A549 (cell line): ENCODE results near the gene C16orf54. TPM values are rescaled to one million over a fixed set of nuclear protein-coding genes. Genes with fewer than 3 reads are reported as not detected.
"Not testable (repeated sequence)": the region's sequence is repeated elsewhere in the genome, so short reads cannot be mapped to it uniquely, and the experiment has no call there.

Source experiments
- ATAC-seq, 2 experiments: fragments of 200-7000 bp in 1 of 2; fragments of >200 bp in 1 of 2; cut with Nextera tagmentation in 1 of 2; cut with Tn5 transposase in 1 of 2; 3 replicates each; pipeline versions ENCODE4 v1.8.0 to v1.9.1; 2018 to 2020; ENCODE audit warnings: mild to moderate bottlenecking in 1 of 2, moderate library complexity in 1 of 2
- CTCF ChIA-PET: fragments of 300-600 bp; sonication (Branson Sonifier 250); formaldehyde crosslinking; extraction: SDS; loops from one replicate; lab custom pipeline; 2021; ENCODE audit warnings: antibody characterized with exemption, inconsistent platforms; lab: Yijun Ruan, JAX
- POLR2A ChIA-PET: fragments of 350-600 bp; formaldehyde crosslinking; extraction: SDS; loops from one replicate; lab custom pipeline; 2021; ENCODE audit warnings: antibody characterized with exemption, inconsistent platforms; lab: Yijun Ruan, JAX
- DNase-seq, 2 experiments: peaks; one replicate each; pipeline versions ENCODE4 v3.0.0 to v3.0.0-alpha.2; 2011 to 2016; ENCODE audit warnings: low read depth in 1 of 2, low spot score in 1 of 2
- FAIRE-seq: peaks from 2 replicates; lab custom pipeline; 2011; peaks lifted over from hg19 to GRCh38; lab: Jason Lieb, UNC
- H3K27ac ChIP-seq, 2 experiments: fragments of >200 bp; sonication (Bioruptor Twin); formaldehyde crosslinking; 3 replicates each; pipeline ENCODE4 v1.5.1; 2016 to 2017
- H3K4me1 ChIP-seq: fragments of >200 bp; sonication (Bioruptor Twin); formaldehyde crosslinking; 3 replicates; pipeline ENCODE4 v1.6.1; 2016
- H3K4me2 ChIP-seq: fragments of >200 bp; sonication (Bioruptor Twin); formaldehyde crosslinking; 3 replicates; pipeline ENCODE4 v1.6.1; 2016
- H3K4me3 ChIP-seq: fragments of >200 bp; sonication (Bioruptor Twin); formaldehyde crosslinking; 3 replicates; pipeline ENCODE4 v1.5.1; 2016
- H3K9me3 ChIP-seq: fragments of >200 bp; sonication (Bioruptor Twin); formaldehyde crosslinking; 3 replicates; pipeline ENCODE4 v1.6.1; 2016
- WGBS: methylation state at CpG from one replicate; pipeline ENCODE4 v1.1.6; 2017; ENCODE audit errors: missing lambda C conversion rate; 5-methylcytosine and 5-hydroxymethylcytosine counted together
- polyA plus RNA-seq, 4 experiments: library from polyadenylated mRNA; depleted of rRNA in 3 of 4; stranded (reverse); fragments of >200 nt; fragmentation: RNase III in 1 of 4; extraction: RNeasy Plus Mini Kit Qiagen cat#74134 plus additional on column Dnase treatment in 1 of 4; gene quantifications; 2 replicates in 3 of 4; 3 replicates in 1 of 4; pipeline ENCODE4 v1.2.3, GENCODE V29; 2011 to 2017

C16orf54 gene
- polyA plus RNA-seq, 2 of the 4 experiments (the other 2 are of a cell fraction) = not detected

DNA sequence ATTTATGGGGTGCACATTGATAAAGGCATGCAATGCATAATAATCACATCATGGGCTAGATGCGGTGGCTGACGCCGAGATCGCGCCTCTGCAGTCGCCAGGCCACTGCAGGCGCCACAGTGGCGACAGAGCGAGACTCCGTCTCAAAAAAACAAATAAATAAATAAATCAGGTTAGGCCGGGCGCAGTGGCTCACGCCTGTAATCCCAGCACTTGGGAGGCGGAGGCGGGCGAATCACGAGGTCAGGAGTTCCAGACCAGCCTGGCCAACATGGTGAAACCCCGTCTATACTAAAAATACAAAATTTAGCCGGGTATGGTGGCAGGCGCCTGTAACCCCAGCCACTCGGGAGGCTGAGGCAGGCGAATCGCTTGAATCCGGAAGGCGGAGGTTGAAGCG lies 53.2 kb downstream of the C16orf54 start:
- FAIRE-seq, H3K4me2 ChIP-seq, H3K4me1 ChIP-seq, H3K27ac ChIP-seq, H3K9me3 ChIP-seq, H3K4me3 ChIP-seq, ATAC-seq, DNase-seq, POLR2A ChIA-PET: not testable (repeated sequence)
- WGBS = 95% methylated on average over 26 of the region's 26 CpGs
- CTCF ChIA-PET = interaction anchor here (0.7 to 7.3 kb wide), 19 partner anchors 9 to 363 kb away, joined by 3 to 81 read pairs (median 7); partner anchors contain the start of genes PAGR1, QPRT and TLCD3B

Other genes starting within 250 kb of the C16orf54 start
- gene NPIPB12, start 239.6 kb downstream of the C16orf54 start, polyA plus RNA-seq (2011; rRNA removed) = 21.1 and 26.7 TPM in 2 replicates
- 26.0 to 35.1 TPM (median 27.6 TPM) in 3 replicates for gene NPIPB12, start 239.6 kb downstream of the C16orf54 start, polyA plus RNA-seq (2017; fragmentation: RNase III; extraction: RNeasy Plus Mini Kit Qiagen cat#74134 plus additional on column Dnase treatment)
- not detected in 2 replicates for gene SPN, start 82.7 kb downstream of the C16orf54 start, polyA plus RNA-seq (2011; rRNA removed)
- 0.03 TPM in 2 of 3 replicates, not detected in the other for gene SPN, start 82.7 kb downstream of the C16orf54 start, polyA plus RNA-seq (2017; fragmentation: RNase III; extraction: RNeasy Plus Mini Kit Qiagen cat#74134 plus additional on column Dnase treatment)
- 1.9 and 2.1 TPM in 2 replicates for gene QPRT, start 66.8 kb downstream of the C16orf54 start, polyA plus RNA-seq (2011; rRNA removed)
- 1.4 to 2.2 TPM (median 1.7 TPM) in 3 replicates for gene QPRT, start 66.8 kb downstream of the C16orf54 start, polyA plus RNA-seq (2017; fragmentation: RNase III; extraction: RNeasy Plus Mini Kit Qiagen cat#74134 plus additional on column Dnase treatment)
- gene ZG16, start 32.3 kb upstream of the C16orf54 start, polyA plus RNA-seq (2011; rRNA removed) = not detected in 2 replicates
- not detected in 3 replicates for gene ZG16, start 32.3 kb upstream of the C16orf54 start, polyA plus RNA-seq (2017; fragmentation: RNase III; extraction: RNeasy Plus Mini Kit Qiagen cat#74134 plus additional on column Dnase treatment)
- gene KIF22, start 44.8 kb upstream of the C16orf54 start, polyA plus RNA-seq (2011; rRNA removed) = 64.3 and 85.9 TPM in 2 replicates
- gene KIF22, start 44.8 kb upstream of the C16orf54 start, polyA plus RNA-seq (2017; fragmentation: RNase III; extraction: RNeasy Plus Mini Kit Qiagen cat#74134 plus additional on column Dnase treatment) = 70.0 to 73.7 TPM (median 72.6 TPM) in 3 replicates
- gene MAZ, start 60.5 kb upstream of the C16orf54 start, polyA plus RNA-seq (2011; rRNA removed) = 79.6 and 99.7 TPM in 2 replicates
- 216 to 231 TPM (median 221 TPM) in 3 replicates for gene MAZ, start 60.5 kb upstream of the C16orf54 start, polyA plus RNA-seq (2017; fragmentation: RNase III; extraction: RNeasy Plus Mini Kit Qiagen cat#74134 plus additional on column Dnase treatment)
- 0.25 and 0.34 TPM in 2 replicates for gene PRRT2, start 66.2 kb upstream of the C16orf54 start, polyA plus RNA-seq (2011; rRNA removed)
- 0.34 to 0.55 TPM (median 0.44 TPM) in 3 replicates for gene PRRT2, start 66.2 kb upstream of the C16orf54 start, polyA plus RNA-seq (2017; fragmentation: RNase III; extraction: RNeasy Plus Mini Kit Qiagen cat#74134 plus additional on column Dnase treatment)
- 18.9 and 26.7 TPM in 2 replicates for gene PAGR1, start 70.2 kb upstream of the C16orf54 start, polyA plus RNA-seq (2011; rRNA removed)
- gene PAGR1, start 70.2 kb upstream of the C16orf54 start, polyA plus RNA-seq (2017; fragmentation: RNase III; extraction: RNeasy Plus Mini Kit Qiagen cat#74134 plus additional on column Dnase treatment) = 41.0 to 44.5 TPM (median 43.1 TPM) in 3 replicates
- 73.3 and 87.7 TPM in 2 replicates for gene MVP, start 74.5 kb upstream of the C16orf54 start, polyA plus RNA-seq (2011; rRNA removed)
- 86.2 to 109 TPM (median 106 TPM) in 3 replicates for gene MVP, start 74.5 kb upstream of the C16orf54 start, polyA plus RNA-seq (2017; fragmentation: RNase III; extraction: RNeasy Plus Mini Kit Qiagen cat#74134 plus additional on column Dnase treatment)
- 64.0 and 84.3 TPM in 2 replicates for gene CDIPT, start 117.2 kb upstream of the C16orf54 start, polyA plus RNA-seq (2011; rRNA removed)
- 60.3 to 72.1 TPM (median 71.2 TPM) in 3 replicates for gene CDIPT, start 117.2 kb upstream of the C16orf54 start, polyA plus RNA-seq (2017; fragmentation: RNase III; extraction: RNeasy Plus Mini Kit Qiagen cat#74134 plus additional on column Dnase treatment)
- gene SEZ6L2, start 153.6 kb upstream of the C16orf54 start, polyA plus RNA-seq (2011; rRNA removed) = 4.3 and 5.1 TPM in 2 replicates
- gene SEZ6L2, start 153.6 kb upstream of the C16orf54 start, polyA plus RNA-seq (2017; fragmentation: RNase III; extraction: RNeasy Plus Mini Kit Qiagen cat#74134 plus additional on column Dnase treatment) = 9.0 to 12.6 TPM (median 11.4 TPM) in 3 replicates
- 3.7 and 4.6 TPM in 2 replicates for gene ASPHD1, start 154.5 kb upstream of the C16orf54 start, polyA plus RNA-seq (2011; rRNA removed)
- gene ASPHD1, start 154.5 kb upstream of the C16orf54 start, polyA plus RNA-seq (2017; fragmentation: RNase III; extraction: RNeasy Plus Mini Kit Qiagen cat#74134 plus additional on column Dnase treatment) = 20.6 to 22.2 TPM (median 21.6 TPM) in 3 replicates
- 14.6 and 15.3 TPM in 2 replicates for gene KCTD13, start 180.2 kb upstream of the C16orf54 start, polyA plus RNA-seq (2011; rRNA removed)
- gene KCTD13, start 180.2 kb upstream of the C16orf54 start, polyA plus RNA-seq (2017; fragmentation: RNase III; extraction: RNeasy Plus Mini Kit Qiagen cat#74134 plus additional on column Dnase treatment) = 11.9 to 13.3 TPM (median 12.7 TPM) in 3 replicates
- 65.1 and 82.5 TPM in 2 replicates for gene TMEM219, start 216.1 kb upstream of the C16orf54 start, polyA plus RNA-seq (2011; rRNA removed)
- 68.1 to 77.2 TPM (median 74.4 TPM) in 3 replicates for gene TMEM219, start 216.1 kb upstream of the C16orf54 start, polyA plus RNA-seq (2017; fragmentation: RNase III; extraction: RNeasy Plus Mini Kit Qiagen cat#74134 plus additional on column Dnase treatment)
- gene TAOK2, start 227.9 kb upstream of the C16orf54 start, polyA plus RNA-seq (2011; rRNA removed) = 13.7 TPM in 2 replicates
- 28.2 to 30.8 TPM (median 30.7 TPM) in 3 replicates for gene TAOK2, start 227.9 kb upstream of the C16orf54 start, polyA plus RNA-seq (2017; fragmentation: RNase III; extraction: RNeasy Plus Mini Kit Qiagen cat#74134 plus additional on column Dnase treatment)
- gene HIRIP3, start 249.6 kb upstream of the C16orf54 start, polyA plus RNA-seq (2011; rRNA removed) = 11.5 and 13.5 TPM in 2 replicates
- gene HIRIP3, start 249.6 kb upstream of the C16orf54 start, polyA plus RNA-seq (2017; fragmentation: RNase III; extraction: RNeasy Plus Mini Kit Qiagen cat#74134 plus additional on column Dnase treatment) = 16.7 to 19.5 TPM (median 17.0 TPM) in 3 replicates